Heart left ventricle (tissue), 16 donors: ENCODE data around the gene CHIC2. TPM values are rescaled to one million over a fixed set of nuclear protein-coding genes. Genes with fewer than 3 reads are reported as not detected.

Experiments
- ATAC-seq, 4 donors: fragments of 200-7000 bp; cut with Tn5 transposase; one replicate each; pipeline ENCODE4 v1.9.1; 2020 to 2022; ENCODE audit warnings: moderate library complexity in 4 of 4, mild to moderate bottlenecking in 3 of 4, moderate number of reproducible peaks in 1 of 4
- DNase-seq, 5 donors: peaks; one replicate each; pipeline ENCODE4 v3.0.0-alpha.2; 2020
- H3K27ac ChIP-seq, 12 donors: fragments of 200-600 bp; sonication (generic) in 4 of 12; one replicate each; pipeline versions ENCODE4 v1.5.0 to v1.8.0; 2016 to 2022; ENCODE audit warnings: mild to moderate bottlenecking in 2 of 12
- H3K27me3 ChIP-seq, 9 donors: fragments of 200-600 bp; sonication (generic) in 2 of 9; one replicate each; pipeline versions ENCODE4 v1.5.1 to v1.8.0; 2016 to 2022; ENCODE audit warnings: mild to moderate bottlenecking in 3 of 9
- H3K36me3 ChIP-seq, 9 donors: fragments of 200-600 bp; sonication (generic) in 2 of 9; one replicate each; pipeline versions ENCODE4 v1.5.0 to v1.8.0; 2018 to 2022; ENCODE audit warnings: mild to moderate bottlenecking in 2 of 9
- H3K4me1 ChIP-seq, 12 donors: fragments of 200-600 bp; sonication (generic) in 4 of 12; one replicate each; pipeline versions ENCODE4 v1.5.0 to v1.8.0; 2016 to 2022; ENCODE audit warnings: mild to moderate bottlenecking in 3 of 12
- H3K4me3 ChIP-seq, 12 donors: fragments of 200-600 bp; sonication (generic) in 4 of 12; one replicate each; pipeline versions ENCODE4 v1.5.0 to v1.8.0; 2017 to 2022; ENCODE audit warnings: mild to moderate bottlenecking in 9 of 12, moderate library complexity in 4 of 12
- H3K9me3 ChIP-seq, 12 donors: fragments of 200-600 bp; sonication (generic) in 4 of 12; one replicate each; pipeline versions ENCODE4 v1.5.0 to v1.8.0; 2016 to 2022; ENCODE audit warnings: mild to moderate bottlenecking in 1 of 12
- POLR2A ChIP-seq, 2 donors: fragments of 450-650 bp; IDR thresholded peaks; one replicate each; pipeline ENCODE4 v1.6.1; 2017; ENCODE audit warnings: antibody characterized with exemption in 2 of 2, mild to moderate bottlenecking in 2 of 2, moderate library complexity in 2 of 2
- WGBS, 4 donors: extraction: QIAGEN DNeasy Blood & Tissue Kit in 2 of 4; methylation state at CpG; one replicate each; pipeline versions ENCODE4 v1.1.5 to v1.1.7; 2013 to 2018; 5-methylcytosine and 5-hydroxymethylcytosine counted together
- intact Hi-C, 10 donors: fragments of 100-400 bp; cut with DNase I; formaldehyde crosslinking; loops; one replicate each; pipeline versions ENCODE4 v1.11.1 to v1.14.2; 2022
- polyA plus RNA-seq, 2 donors: library from polyadenylated mRNA; stranded (reverse); fragments of 200-250 nt; gene quantifications; one replicate each; pipeline ENCODE4 v1.2.3, GENCODE V29; 2013
- total RNA-seq, 9 donors: library from RNA; depleted of rRNA in 2 of 9; stranded (reverse); fragments of >200 nt in 2 of 9; fragmentation: NEBNext Ultra II Directional in 3 of 9; extraction: Animal tissue kit (Norgen Biotek cat#: 25700) in 3 of 9; gene quantifications; one replicate each; pipeline versions ENCODE4 v1.1.0 to v1.2.4, GENCODE V29; 2016 to 2023
- TF ChIP-seq, protein P1 (sequence below), 12 donors: fragments of 200-600 bp; sonication (generic) in 4 of 12; IDR thresholded peaks; one replicate each; pipeline versions ENCODE4 v1.5.0 to v1.8.0; 2018 to 2022; ENCODE audit warnings: antibody characterized with exemption in 12 of 12, mild to moderate bottlenecking in 5 of 12
- donor health status: ischemic (EF 13 %, LVEDD 7.1; RV severe dilation, severe dysfunction).
- donor health status: healthy with polysubstance abuse.
- donor health status: DM: no; HTN: yes; CAD: no.
- donor health status: DM: no; HTN: no; CAD: no.
- donor health status: ischemic (EF 25% LVEDD 6.9; RV normal size, moderate dysfunction).
- donor health status: ischemic (EF 25% LVEDD 5.7; RV mildly dilated, moderate dysfunction).
- donor health status: healthy.
- donor health status: DM: yes; HTN: yes; CAD: no.
- donor health status: ischemic (EF 35%, LVEDD 5.7; RV mildly dilated, moderate dysfunction).
- donor health status: nonischemic (EF 11% LVEDD 7.7; RV severe dilation, severe dysfunction).
- donor health status: DM: yes; HTN: yes; CAD: no.
- donor health status: PGD.
- donor health status: ischemic (EF 29% LVEDD 5.4; RV normal size, mild dysfunction).
- donor health status: nonischemic (EF 23%, LVEDD 6.1; RV moderate dilation, normal function).

Gene CHIC2
- total and polyA plus RNA-seq, 11 donors: 5.5 to 17.8 (median 11.2) TPM

DNA sequence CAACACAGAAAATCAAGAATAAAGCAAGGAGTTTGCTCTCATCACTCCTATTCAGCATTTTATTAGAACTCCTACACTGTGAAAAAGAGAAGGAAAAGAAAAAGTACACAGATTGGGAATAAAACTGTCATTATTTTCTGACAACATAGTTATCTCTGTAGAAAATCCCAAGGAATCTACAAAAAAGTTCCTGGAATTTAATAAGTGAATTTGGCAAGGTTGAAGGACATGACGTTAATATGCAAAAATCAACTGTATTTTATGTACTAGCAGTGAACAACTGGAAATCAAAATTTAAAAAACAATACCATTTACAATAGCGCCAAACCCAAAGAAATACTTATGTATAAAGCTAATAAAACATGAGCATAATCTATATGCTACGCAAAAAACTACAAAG, 26.3 kb downstream of the CHIC2 start:
- no peak for TF ChIP-seq POLR2A (IDR thresholded peaks at IDR 0.05)
- TF ChIP-seq, protein P1, sequence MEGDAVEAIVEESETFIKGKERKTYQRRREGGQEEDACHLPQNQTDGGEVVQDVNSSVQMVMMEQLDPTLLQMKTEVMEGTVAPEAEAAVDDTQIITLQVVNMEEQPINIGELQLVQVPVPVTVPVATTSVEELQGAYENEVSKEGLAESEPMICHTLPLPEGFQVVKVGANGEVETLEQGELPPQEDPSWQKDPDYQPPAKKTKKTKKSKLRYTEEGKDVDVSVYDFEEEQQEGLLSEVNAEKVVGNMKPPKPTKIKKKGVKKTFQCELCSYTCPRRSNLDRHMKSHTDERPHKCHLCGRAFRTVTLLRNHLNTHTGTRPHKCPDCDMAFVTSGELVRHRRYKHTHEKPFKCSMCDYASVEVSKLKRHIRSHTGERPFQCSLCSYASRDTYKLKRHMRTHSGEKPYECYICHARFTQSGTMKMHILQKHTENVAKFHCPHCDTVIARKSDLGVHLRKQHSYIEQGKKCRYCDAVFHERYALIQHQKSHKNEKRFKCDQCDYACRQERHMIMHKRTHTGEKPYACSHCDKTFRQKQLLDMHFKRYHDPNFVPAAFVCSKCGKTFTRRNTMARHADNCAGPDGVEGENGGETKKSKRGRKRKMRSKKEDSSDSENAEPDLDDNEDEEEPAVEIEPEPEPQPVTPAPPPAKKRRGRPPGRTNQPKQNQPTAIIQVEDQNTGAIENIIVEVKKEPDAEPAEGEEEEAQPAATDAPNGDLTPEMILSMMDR (IDR thresholded peaks at IDR 0.05): no peak
- 86 to 94% (median 90%) methylated on average over 3 of the region's 3 CpGs for WGBS, 4 donors
- intact Hi-C loops: no loop called here
- peaks cover 0 to 36% (median 24%) of the 10 kb centered on the region in 9 donors for H3K36me3 ChIP-seq
- H3K4me3 ChIP-seq: no peak overlapping the region
- no peak for DNase-seq
- H3K9me3 ChIP-seq: peaks cover 0 to 1% (median 0%) of the 10 kb centered on the region in 12 donors
- H3K27me3 ChIP-seq: no peaks in the 10 kb centered on the region
- no peak for ATAC-seq
- H3K27ac ChIP-seq: no peak overlapping the region
- peaks cover 0 to 10% (median 0%) of the 10 kb centered on the region in 12 donors for H3K4me1 ChIP-seq

DNA sequence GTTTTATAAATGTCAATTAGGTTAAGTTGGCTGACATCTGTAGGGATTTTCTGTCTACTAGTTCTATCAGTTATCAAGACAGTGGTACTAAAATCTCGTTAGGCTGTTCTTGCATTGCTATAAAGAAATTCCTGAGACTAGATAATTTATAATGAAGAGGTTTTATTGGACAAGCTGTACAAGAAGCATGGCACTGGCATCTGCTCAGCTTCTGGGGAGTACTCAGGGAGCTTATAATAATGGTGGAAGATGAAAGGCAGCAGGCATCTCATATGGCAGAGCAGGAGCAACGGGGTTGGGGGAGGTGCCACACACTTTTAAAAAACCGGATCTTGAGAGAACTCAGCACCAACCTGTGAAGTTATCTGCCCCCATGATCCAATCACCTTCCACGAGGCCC, 28.2 kb downstream of the CHIC2 start:
- no peaks in the 10 kb centered on the region for H3K27me3 ChIP-seq
- ATAC-seq (no peak), DNase-seq (no peak)
- WGBS, 4 donors: 86 to 95% (median 93%) methylated on average over 4 of the region's 4 CpGs
- H3K4me3 ChIP-seq: no peak overlapping the region
- H3K36me3 ChIP-seq: peaks cover 0 to 26% (median 18%) of the 10 kb centered on the region in 9 donors
- H3K4me1 ChIP-seq: peaks cover 0 to 19% (median 0%) of the 10 kb centered on the region in 12 donors
- no peaks in the 10 kb centered on the region for H3K9me3 ChIP-seq
- TF ChIP-seq, protein P1 (IDR thresholded peaks at IDR 0.05): no peak
- TF ChIP-seq POLR2A (IDR thresholded peaks at IDR 0.05): no peak
- H3K27ac ChIP-seq: no peak overlapping the region
- intact Hi-C loops: no loop called here

DNA sequence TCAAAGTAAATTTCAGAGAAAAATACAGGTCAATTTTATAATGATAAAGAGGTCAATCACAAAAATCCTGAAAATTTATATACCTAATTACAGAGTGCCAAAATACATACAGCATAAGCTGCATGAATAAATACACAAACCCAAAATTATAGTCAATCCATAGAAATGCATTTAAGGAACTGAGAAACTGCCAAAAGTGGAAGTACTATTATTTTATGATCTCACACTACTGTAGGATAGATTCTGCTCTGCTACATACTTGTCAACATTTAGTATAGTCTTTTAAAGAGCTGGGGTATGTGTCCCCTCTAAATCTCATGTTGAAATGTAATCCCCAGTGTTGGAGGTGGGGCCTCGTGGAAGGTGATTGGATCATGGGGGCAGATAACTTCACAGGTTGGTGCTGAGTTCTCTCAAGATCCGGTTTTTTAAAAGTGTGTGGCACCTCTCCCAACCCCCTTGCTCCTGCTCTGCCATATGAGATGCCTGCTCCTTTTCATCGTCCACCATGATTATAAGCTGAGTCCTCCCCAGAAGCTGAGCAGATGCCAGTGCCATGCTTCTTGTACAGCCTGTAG, 31.8 kb downstream of the CHIC2 start:
- Histone ChIP-seq H3K36me3 (peaks cover 0 to 7% (median 3%) of the 10 kb centered on the region in 9 donors), H3K4me1 (peaks cover 0 to 16% (median 0%) of the 10 kb centered on the region in 12 donors), H3K9me3 (no peaks in the 10 kb centered on the region), H3K27ac (no peak overlapping the region), H3K27me3 (no peaks in the 10 kb centered on the region), H3K4me3 (no peak overlapping the region)
- TF ChIP-seq POLR2A (IDR thresholded peaks at IDR 0.05): no peak
- TF ChIP-seq, protein P1 (IDR thresholded peaks at IDR 0.05): no peak
- intact Hi-C loops: no loop called here
- ATAC-seq (no peak), DNase-seq (no peak)
- WGBS, 4 donors: 77 to 84% (median 81%) methylated on average over 3 of the region's 3 CpGs

DNA sequence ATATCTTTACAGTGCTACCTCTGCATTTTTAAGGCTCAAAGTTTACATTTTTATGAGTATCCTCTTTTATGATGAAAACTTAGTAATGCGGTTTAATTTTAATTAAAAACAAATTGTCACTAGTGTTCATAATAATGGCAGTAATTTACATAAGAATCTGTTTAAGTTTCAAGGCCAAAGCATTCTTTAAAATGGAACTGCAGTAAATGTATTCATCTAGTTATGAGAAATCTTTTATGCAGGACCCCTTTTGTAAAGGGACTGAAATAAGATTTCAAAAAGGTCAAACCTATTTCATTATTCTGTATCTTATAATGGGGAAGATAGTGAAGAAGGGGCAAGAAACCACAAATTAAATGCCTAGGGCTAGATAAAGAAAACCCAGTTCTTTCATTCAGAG, 37.1 kb downstream of the CHIC2 start:
- no peaks in the 10 kb centered on the region for H3K36me3 ChIP-seq
- intact Hi-C loops: no loop called here
- H3K27me3 ChIP-seq: no peaks in the 10 kb centered on the region
- H3K9me3 ChIP-seq: no peaks in the 10 kb centered on the region
- no peak for DNase-seq
- WGBS, 4 donors: 90 to 99% (median 92%) methylated on average over 1 of the region's 1 CpG
- H3K27ac ChIP-seq: no peak overlapping the region
- H3K4me3 ChIP-seq: no peak overlapping the region
- peaks cover 0 to 22% (median 0%) of the 10 kb centered on the region in 12 donors for H3K4me1 ChIP-seq
- TF ChIP-seq, protein P1 (IDR thresholded peaks at IDR 0.05): no peak
- no peak for ATAC-seq
